ENCODE data around the gene LCN12. TPM values are rescaled to one million over a fixed set of nuclear protein-coding genes. Genes with fewer than 3 reads are reported as not detected.

Gene LCN12
- polyA plus RNA-seq, 1 donor = 20.2 TPM

DNA sequence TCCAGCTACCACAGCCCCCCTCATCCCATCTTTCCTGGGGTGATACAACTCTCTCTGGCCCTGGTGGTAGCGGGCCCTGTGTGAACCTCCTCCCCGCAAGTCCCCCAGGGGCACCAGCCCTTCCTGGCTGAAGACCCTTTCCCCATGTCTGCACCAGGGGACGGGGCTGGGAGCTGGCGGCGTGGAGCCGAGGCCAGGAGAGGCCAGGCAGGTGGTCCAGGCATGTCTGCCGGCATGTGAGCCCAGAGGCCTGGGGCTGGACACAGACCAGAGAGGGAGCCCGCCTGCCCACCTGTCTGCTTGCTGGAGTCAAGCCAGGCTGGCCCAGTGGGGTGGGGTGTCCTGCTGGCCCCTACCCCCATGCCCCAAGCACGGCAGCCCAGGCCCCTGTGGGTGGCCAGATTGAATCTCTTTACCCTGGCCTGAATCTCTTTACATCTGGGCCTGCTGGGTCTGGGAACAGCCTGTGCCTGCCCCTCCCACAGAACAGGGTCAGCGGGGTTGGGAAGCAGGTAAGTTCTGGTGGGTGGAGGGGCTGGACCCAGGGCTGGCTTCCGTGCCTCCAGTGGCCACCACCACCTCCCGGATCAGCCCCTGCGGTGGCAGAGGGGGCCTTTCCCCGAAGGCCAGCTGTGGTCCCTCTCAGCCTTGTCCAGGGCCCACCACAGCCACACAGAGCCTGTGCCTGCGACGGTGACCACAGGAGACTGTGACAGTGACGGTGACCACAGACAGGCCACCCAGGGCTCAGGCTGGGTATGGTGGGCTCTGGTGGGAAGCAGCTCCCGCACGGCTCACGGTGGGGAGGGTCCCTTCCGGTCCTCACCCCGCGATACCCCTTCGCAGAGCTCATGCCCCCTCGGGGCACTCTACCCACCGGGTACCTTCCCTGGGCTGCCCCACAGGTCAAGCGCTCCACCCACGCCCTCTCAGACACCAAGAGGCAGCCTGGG lies 7.1 kb downstream of the LCN12 start:
- no peak for DNase-seq

DNA sequence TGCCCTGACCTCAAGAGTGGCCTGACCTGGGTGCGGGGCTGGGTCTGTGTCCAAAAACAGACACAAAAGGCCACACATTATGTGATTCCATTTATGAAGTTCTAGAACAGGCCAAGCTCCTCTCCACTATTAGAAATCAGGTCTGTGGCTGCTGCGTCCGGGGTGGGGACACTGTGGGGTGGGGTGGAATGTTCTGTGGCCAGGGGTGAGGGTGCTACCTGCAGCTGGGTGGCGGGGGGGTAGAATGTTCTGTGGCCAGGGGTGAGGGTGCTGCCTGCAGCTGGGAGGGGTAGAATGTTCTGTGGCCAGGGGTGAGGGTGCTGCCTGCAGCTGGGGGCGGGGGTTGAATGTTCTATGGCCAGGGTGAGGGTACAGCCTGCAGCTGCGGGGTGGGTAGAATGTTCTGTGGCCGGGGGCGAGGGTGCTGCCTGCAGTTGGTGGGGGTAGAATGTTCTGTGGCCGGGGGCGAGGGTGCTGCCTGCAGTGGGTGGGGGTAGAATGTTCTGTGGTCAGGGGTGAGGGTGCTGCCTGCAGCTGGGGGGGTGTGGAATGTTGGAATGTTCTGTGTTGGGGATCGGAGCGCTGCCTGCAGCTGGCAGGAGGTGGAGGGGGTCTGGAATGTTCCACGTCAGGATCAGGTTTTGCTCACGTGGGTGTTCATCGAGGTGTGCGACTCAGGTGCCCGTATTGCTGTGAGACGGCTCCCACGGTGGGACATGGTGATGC lies 8.3 kb downstream of the LCN12 start:
- no peak for DNase-seq

DNA sequence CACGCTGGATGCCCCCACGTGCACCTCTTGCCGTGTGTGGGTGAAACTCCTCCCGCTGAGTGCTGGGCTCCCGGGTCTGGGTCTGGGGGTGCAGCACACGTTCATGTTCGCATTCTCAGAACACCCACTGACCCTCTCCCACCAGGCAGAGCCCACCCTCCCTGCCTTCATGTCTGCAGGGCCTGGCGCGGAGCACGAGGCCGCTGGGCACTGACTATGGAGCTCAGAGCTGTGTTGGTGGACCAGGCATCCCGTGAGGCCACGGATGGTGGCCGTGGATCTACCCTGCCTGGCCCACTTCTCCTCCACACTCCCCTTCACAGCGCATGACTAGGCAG lies 8.8 kb downstream of the LCN12 start:
- DNase-seq = no peak

DNA sequence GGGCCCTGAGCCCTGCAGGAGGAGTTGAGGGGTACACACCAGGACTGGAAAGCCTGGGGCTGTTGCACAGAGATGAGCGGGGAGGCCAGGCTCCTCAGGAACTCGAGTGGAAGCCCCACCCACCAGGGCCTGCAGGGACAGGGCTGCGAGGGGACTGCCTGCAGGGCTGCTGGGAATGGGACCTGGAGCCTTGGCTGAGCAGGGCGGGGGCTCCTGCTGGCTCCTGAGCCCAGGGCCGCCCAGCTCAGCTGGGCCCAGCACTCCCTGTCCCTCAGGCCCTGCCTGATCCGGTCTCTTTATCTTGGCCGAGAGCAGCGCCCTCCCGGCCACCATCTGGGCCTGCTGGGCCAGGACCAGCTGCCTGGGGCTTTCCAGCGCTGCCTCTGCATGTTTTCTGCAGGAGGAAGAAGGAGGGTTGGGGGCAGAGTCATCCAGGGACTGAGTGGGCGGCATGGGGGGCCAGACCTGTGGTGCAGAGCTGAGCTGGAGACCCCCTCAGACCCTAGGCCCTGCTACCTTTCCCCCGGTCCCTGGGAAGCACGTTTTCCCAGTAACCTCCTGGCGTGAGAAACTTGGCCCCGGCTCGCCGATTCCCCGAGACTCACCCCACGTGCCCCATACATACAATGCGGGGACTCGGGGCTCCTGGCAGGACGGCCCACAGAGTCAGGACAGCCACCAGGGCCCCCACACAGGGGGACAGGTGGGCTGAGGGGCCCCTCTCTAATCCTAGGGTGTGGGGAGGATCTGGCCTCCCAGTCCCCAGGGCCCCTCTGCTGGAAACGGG lies 9.4 kb downstream of the LCN12 start:
- no peak for DNase-seq

DNA sequence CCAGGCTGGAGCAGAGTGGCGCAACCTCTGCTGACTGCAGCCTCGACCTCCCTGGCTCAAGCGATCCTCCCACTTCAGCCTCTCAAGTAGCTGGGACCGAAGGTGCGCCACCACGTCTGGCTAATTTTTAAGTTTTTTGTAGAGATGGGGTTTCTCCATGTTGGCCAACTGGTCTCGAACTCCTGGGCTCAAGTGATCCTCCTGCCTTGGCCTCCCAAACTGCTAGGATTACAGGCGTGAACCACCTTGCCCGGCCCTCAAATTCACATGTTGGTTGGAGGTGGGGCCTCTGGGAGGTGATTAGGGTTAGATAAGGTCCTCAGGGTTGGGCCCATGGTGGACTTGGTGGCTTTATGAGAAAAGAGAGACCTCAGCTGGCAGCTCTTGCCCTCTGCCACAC lies 10.1 kb downstream of the LCN12 start:
- no peak for DNase-seq

DNA sequence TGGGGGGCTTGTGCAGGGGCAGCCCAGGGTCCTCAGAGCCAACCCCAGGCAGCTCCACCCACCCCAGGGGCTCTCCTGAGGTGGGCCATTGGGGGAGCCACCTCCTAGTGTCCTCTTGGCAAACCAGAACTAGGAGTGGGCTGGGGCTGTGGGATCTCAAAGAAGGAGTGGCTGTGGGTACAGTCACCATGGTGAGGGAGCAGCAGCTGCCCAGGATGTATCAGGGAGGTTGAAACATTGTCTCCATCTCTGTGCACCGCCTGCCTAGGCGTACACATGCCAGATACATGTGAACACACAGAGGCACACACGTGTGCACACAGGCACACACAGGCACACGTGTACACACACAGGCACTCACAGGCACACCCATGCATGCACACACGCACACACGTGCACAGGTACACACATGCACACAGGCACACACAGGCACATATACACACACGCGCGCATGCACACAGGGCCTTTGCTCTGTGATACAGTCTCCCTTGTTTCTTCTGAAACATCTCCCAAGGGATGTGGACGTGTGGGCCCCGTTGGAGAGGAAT lies 10.7 kb downstream of the LCN12 start:
- no peak for DNase-seq

DNA sequence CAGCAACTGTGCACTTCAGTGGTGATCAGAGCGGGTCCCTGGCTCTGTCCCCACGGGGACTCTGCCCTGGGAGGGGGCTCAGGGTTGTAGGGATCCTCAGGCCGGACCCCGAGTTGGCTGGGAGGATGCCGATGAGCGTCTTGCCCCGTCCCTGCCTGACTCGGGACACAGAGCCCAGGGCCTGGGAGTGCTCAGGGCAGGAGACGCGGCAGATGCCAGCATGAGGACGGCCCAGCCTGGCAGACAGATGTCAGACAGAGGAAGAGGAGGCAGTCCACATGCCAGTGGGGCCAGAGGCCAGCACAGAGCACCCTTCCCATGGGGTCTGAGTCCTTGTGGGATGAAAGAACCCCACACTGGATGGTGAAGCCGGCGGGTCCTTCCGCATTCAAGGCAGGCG lies 11.3 kb downstream of the LCN12 start:
- DNase-seq = no peak

DNA sequence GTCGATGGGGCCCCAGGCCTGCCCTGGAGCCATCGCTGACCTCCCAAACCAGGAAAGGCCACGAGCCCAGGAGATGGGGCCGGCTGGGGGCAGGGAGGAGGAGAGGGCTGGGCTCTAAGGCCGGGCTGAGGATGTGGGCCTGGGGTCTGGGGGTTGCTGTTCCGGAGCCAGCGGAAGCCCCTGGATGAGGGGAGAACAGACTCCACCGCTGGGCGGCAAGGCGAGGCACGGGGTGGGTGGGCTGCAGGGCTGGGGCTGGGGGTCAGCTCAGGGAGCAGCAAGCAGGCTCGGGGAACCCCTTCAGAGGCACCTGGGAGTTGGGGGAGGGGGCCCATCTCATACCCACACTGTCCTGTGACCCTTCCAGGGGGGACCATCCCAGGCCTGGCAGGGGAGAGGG lies 11.7 kb downstream of the LCN12 start:
- no peak for DNase-seq

DNA sequence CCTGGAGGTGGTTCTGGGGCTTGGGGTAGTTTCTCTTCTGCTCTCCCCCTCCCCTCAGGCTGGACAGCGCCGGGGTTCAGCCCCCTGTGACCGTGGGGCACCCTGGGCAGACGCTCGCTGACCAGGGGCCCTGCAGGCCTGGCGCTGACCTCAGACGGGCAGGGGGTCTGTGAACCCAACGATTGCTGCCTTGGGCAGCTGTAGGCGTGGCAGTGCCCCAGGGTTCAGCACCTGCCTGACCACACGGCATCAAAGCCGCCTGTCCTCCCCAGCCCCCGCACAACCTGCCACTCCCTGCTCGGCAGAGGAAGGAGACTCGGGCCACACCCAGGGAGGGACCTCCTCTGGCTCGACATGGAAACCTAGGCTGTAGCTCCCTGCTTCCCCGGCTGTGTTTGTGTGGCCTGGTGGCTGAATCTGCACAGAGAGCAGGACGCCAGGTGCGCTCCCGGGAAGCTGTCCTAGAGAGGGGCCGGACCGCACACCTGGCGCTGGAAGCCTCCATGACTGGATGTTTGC lies 12.2 kb downstream of the LCN12 start:
- DNase-seq = no peak

DNA sequence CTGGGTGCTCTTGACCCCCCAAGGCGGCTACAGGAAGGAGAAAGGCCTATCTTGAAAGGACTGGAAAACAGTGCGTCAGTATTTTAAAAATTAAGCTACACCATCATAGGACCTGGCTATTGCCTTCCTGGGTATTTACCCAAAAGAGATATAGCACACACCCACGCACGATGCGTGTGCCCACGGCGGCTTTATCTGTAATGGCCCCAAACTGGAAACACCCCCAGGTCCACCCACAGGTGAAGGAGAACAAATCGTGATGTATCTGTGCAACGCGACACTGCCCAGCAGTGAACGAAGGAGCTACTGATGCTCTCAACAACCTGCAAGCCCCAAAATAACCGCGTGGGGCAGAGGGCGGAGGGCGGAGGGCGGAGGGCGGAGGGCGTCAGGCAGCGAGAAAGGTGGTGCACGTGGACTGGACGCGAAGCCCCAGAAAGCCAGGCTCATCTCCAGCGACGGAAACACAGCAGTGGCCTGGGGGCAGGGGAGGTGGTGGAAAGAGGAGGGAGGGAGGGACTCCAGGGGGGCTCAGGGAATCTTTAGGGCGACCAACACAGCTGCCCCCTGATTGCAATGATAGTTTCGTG lies 12.9 kb downstream of the LCN12 start:
- no peak for DNase-seq

DNA sequence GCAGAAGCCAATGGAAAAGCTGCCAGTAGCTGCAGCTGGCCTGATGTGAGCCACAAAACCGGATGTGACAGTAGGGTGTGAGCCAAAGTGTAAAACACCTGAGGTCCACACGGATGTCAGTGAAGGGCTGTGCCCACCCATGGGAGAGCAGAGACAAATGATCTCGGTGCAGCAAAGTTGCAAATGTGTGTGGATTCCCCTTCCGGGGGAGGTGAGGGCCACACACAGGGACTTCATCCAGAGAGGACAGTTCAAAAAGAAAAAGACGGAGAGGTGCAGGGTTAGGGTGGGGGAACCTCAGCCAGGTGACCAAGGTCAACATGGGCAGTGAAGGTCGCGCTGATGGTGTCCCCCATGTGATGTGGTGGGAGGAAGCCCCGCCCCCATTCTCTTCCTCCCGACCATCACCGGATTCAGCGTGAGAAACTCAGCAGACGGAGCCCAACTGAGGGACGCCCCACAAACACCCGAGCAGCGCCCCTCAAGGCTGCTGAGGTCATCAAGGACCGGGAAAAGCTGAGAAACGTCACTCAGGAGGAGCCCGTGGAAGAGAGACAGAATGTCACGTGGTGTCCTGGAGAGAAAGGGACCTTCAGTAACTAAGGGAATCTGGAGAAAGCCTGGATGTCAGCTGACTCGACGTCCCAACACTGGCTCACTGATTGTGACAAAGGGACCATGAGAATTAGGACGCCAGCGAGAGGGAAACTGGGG lies 13.9 kb downstream of the LCN12 start:
- no peak for DNase-seq

DNA sequence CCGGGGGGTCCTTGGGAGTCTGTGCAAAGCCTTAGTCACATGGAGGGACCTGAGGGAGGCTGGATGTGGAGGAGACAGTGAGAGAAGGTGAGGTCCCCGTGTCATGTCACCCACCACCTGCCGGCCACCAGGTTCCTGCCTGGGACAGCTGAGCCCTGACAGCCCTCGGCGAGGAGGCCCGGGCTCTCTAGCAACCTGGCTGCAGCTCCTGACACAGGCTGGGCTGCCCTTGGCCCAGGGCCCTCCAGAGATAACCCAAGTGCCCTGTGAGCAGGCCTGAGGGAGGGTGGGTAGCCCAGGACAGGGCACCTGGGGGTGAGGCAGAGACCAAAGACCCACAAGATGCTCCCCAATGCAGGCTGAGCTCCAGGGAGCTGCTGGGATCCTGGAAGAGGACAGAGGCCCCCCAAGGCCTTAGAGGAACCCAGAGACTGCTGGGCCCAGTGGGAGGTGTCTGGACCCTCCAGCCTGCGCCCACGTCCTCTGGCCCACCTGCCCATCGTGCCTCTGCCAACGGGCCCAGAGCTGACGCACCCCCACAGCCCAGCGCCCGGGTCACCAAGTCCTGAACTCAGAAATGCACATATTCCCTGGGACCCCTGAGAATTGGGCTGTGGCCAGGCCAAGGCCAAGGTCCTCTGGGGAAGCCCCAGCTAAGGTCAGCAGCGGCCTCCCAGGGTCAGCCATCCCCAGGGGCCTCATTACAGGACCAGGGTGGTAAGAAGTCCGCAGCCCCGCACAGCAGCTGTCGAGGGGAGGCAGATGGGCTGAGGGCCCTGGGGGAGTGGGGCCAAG lies 16.5 kb downstream of the LCN12 start:
- DNase-seq = no peak

DNA sequence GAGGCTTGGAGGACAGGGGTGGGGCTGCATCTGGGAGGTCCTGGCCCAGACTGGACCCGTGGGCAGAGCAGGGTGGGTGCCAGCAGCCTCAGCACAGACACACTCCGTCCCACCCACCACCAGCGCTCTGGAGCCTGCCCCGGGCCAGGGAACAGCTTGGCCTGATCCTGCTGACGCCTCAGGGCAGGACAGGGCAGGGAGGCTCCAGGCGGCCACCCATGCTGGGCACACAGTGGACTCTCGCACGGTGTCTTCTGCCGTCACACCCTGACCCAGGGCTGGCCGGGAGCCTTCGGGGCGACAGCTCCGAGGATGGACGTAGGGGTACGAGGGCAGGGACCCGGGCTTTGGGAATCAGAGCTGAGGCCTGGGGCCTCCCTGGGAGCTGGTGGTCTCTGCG lies 17.1 kb downstream of the LCN12 start:
- no peak for DNase-seq

DNA sequence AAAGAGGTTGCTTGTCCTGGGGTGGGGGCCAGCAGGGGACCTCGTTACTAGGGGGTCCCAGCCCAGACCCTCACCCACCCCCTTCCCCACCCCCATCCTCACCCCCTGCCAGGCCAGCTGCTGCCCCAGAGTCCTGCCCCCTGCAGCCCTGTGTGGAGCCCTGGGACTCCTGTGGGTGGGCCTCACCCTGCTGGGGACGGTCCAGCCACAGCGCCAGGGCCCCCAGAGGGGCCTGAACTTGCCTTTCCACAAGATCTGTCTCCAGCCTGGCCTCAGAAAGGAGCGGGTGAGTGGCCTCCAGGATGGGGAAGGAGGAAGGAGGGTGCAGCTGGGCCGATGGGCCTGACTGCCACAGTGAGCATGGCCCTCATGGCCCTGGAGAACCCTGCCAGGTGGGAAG lies 17.7 kb downstream of the LCN12 start:
- DNase-seq = no peak

DNA sequence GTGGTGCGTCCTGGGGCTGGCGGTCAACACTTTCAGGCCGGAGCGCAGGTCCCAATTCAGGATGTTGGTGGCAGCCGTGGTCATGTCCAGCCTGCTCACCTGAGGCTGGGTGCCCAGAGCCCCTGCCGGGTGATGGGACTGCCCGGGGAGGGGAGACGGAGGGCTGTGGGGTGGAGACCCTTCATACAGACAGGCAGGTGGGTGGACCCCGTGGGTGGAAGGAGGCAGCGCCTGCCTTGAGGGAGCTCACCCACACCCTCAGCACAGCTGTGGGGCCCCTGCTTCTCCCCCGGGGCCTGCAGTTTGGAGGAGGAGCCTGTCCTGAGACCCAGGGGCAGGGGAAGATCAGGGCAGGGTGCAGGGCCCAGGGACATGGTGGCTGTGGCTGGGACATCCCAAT lies 18.3 kb downstream of the LCN12 start:
- no peak for DNase-seq

DNA sequence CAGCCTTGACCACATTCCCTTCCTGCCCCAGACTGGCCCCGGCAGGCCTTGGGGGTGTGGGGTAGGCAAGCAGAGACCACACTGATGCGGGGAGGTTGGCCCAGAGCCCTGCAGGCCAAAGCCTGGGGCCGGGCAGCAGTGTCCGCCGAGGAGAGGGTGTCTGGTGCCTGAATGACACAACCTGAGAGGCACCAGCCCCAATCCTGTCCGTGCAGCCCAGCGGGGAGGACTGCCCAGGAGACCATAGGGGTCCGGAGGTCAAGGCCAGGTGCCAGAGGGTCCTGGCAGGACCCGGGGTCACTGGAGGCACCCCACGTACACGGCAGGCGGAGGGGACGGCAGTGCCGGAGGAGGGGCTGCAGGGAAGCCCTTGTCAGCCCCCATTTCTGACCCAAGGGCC lies 19.7 kb downstream of the LCN12 start:
- no peak for DNase-seq

DNA sequence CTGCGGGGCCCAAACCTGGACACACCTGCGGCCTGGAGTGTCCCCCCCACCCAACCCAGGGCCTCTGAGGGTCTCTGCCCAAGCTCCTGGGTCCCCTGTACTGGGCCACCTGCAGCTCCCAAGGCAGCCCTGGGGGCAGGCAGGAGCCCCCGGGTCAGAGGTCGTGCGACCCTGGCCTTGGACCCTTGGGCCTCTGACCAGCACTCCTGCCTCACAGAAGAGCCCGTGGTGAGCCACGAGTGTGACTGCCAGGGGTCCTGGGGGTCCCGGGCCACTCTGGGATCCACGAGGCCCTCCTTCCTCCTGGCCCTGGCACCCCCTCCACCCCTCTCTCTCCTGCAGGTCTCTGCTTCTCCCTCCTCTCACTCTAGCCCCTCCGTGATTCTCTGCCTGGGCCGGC lies 20.3 kb downstream of the LCN12 start:
- no peak for DNase-seq

DNA sequence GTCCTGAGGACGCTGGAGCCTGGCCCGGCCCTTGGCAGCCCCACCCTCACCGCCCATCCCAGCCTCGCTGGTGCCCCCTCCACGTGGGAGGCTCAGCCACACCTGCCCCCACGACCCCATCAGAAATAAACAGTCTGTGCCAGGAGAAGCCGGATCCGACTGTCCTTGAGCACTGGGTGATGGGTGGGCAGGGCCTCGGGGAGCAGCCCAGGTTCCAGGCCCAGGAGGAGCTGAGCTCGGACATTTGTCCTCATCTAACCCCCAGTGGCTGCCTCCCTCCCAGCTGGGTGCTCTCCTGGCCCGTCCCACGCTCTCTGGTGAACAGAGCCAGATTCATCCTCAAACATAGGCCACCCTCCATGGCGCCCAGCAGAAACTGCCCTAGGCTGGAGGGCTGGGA lies 20.7 kb downstream of the LCN12 start:
- DNase-seq = no peak

DNA sequence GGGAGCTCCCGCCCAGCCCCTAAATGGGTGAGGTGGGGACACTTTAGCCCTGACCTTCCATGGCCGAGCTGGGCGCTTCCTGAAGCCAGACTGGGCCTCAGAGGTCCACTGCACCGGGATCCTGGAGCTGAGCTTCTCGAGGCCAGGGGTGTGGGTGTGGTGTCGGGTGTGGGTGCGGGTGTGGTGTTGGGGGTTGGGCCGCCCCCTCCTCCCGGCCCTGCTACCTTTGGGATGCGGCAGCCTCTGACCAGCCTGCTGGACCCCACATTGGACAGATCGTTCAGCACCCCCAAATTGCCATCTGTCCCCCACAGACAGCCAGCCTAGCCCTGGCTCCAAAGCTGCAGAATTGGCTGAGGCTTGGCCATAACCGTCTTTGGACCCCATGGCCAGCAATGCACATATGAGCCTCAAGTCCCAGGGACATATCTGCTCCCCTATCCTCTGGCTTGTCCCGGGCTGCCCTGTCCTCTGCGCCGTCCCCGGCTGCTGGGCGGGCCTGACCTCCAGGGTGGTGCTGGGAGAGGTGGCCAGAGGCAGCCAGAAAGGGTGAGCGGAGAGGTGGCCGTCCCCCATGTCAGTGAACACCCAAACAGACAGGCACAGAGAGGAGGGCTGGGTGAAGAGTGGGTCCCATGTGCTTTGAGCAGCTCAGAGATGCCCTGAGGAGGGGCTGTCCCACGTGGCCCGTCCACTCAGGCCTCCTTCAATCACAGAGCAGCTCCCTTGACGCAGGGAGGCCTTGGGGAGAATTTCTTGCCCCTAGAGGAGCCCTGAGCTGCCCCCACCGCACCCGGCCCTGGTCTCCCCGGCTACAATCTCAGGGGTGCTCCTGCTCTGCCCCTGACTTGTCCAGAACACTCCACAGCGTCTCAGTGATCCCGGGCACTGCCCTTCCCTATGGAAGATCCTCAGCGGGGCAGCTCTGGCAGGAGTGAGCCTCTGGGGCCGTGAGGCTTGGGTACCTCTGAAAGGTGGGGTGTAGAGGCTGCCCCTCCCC lies 21.8 kb downstream of the LCN12 start:
- DNase-seq = no peak

Data from left kidney (tissue), 2 donors.